ENCODE results near the gene VAPA. TPM values are rescaled to one million over a fixed set of nuclear protein-coding genes. Genes with fewer than 3 reads are reported as not detected.

VAPA gene
- total and polyA plus RNA-seq, 9 of the 15 experiments (the other 6 are each of a cell fraction or from before 2014, with no cell fraction given): 219 to 902 (median 526) TPM

GRCh38 chr18:9965711-9966624 lies 52.2 kb downstream of the VAPA start (continued):
- TF ChIP-seq RCOR1 (IDR thresholded peaks at IDR 0.05; ENCODE audit: borderline replicate concordance in 1 of 2, low read depth in 2 of 2, low read length in 2 of 2): peak in 1 of 2 experiments; percentile 81; a peak in 2 of 4 replicates
- TF ChIP-seq FOSL1 (tag; conservative IDR thresholded peaks at IDR 0.05): peak; percentile 42; the same call in 1 of the 2 replicates
- TF ChIP-seq TRIM24 (IDR thresholded peaks at IDR 0.05): peak; percentile 20 to 30; a peak in 2 of 4 replicates
- peak; percentile 92 for TF ChIP-seq HES1 (IDR thresholded peaks at IDR 0.05; ENCODE audit: low read depth)
- 0 out of 2 replicates have a peak, but pooled peaks have one; percentile 9 for TF ChIP-seq CREM (IDR thresholded peaks at IDR 0.05; ENCODE audit: low read depth)
- TF ChIP-seq ZEB2 (IDR thresholded peaks at IDR 0.05): peak; percentile 72
- TF ChIP-seq GABPA (tag; conservative IDR thresholded peaks at IDR 0.05; ENCODE audit: low read depth): peak; percentile 54
- peak in 1 of 2 experiments; percentile 94; a peak in 2 of 4 replicates for TF ChIP-seq MLLT1 (IDR thresholded peaks at IDR 0.05)
- peak; percentile 73 for TF ChIP-seq ZNF740 (CRISPR knock-in tag; IDR thresholded peaks at IDR 0.05)
- TF ChIP-seq ZNF740 (tag; IDR thresholded peaks at IDR 0.05): peak in 1 of 2 experiments; percentile 75; a peak in 2 of 4 replicates
- no peak for TF ChIP-seq HNRNPK (IDR thresholded peaks at IDR 0.05; ENCODE audit: low read depth, low read length, poor library complexity, severe bottlenecking)
- TF ChIP-seq PHB (CRISPR knock-in tag; IDR thresholded peaks at IDR 0.05): 0 out of 2 replicates have a peak, but pooled peaks have one; percentile 39
- TF ChIP-seq ZNF253 (CRISPR knock-in tag; conservative IDR thresholded peaks at IDR 0.05): no peak
- no peak for TF ChIP-seq HOXB6 (CRISPR knock-in tag; IDR thresholded peaks at IDR 0.05; ENCODE audit: borderline replicate concordance)
- TF ChIP-seq VEZF1 (CRISPR knock-in tag; IDR thresholded peaks at IDR 0.05): peak; percentile 87
- TF ChIP-seq SMARCE1 (IDR thresholded peaks at IDR 0.05): peak; percentile 71; the same call in 1 of the 2 replicates
- TF ChIP-seq ZNF609 (CRISPR knock-in tag; IDR thresholded peaks at IDR 0.05; ENCODE audit: borderline replicate concordance): no peak
- peak; percentile 69; the same call in 1 of the 2 replicates for TF ChIP-seq SMARCA4 (IDR thresholded peaks at IDR 0.05)
